ENCODE results near the gene TMEM131L. TPM values are rescaled to one million over a fixed set of nuclear protein-coding genes. Genes with fewer than 3 reads are reported as not detected.

The TMEM131L gene
- polyA plus RNA-seq, 1 donor (not counting 4 experiments of a cell fraction or from before 2014, with no cell fraction given): 10.3 TPM

DNA sequence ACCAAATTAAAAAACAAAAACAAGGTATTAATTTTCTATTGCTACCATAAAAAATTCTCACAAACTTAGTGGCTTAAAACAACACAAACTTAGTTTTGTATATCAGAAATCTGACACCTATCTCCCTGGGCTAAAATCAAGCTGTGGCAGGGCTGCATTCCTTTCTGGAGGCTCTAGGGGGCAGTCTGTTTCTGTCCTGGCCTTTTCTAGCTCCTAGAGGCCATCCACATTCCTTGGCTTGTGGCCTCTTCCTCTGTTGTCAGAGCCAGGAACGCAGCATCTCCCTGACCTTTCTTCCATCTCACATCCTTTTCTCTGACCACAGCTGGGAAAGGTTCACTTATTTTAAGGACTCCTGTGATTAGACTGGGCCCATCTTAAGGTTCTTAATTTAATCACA lies 179.0 kb downstream of the TMEM131L start:
- dilution Hi-C loops (cut with MboI; ENCODE audit: extremely low pct_ligation_motif_present, low sequenced_read_pairs): no loop called here

DNA sequence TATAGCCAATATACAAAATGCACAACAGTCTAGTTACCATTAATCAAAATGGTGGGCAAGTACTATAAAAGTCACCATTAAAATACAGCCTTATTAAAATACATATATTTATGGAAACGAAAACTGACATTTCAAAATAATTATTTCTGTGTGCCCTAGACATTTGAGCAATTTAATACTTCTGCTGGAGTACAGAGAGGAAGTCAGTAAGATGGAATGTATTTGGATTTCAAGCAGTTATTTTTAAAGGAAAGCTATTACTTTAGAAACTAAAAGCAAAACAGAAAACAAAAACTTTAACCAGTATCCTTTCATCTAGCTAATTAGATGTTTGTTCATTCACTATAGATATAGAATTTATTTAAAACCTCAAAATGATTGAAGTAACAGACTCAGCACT lies 180.1 kb downstream of the TMEM131L start:
- H3K9ac ChIP-seq (ENCODE audit: control insufficient read depth, extremely low read depth, insufficient read depth, low read length): no peak overlapping the region
- H3K4me3 ChIP-seq (ENCODE audit: control insufficient read depth in 2 of 3, extremely low read depth in 1 of 3, insufficient read depth in 2 of 3, low read depth in 1 of 3, low read length in 3 of 3): no peak overlapping the region
- H4K20me1 ChIP-seq (ENCODE audit: control insufficient read depth, extremely low read depth, insufficient read depth, low read length): no peaks in the 10 kb centered on the region
- H3K4me1 ChIP-seq (ENCODE audit: control insufficient read depth, extremely low read depth, insufficient read depth, low read length): peaks cover 3% of the 10 kb centered on the region
- no peak overlapping the region for H2AFZ ChIP-seq (ENCODE audit: control insufficient read depth, low read length)
- H3K4me2 ChIP-seq (ENCODE audit: control insufficient read depth, extremely low read depth, insufficient read depth, low read depth, low read length): no peak overlapping the region
- H3K9me1 ChIP-seq (ENCODE audit: control insufficient read depth, extremely low read depth, insufficient read depth, low read length): no peaks in the 10 kb centered on the region
- no peaks in the 10 kb centered on the region for H3K36me3 ChIP-seq (ENCODE audit: control insufficient read depth in 2 of 2, extremely low read depth in 1 of 2, insufficient read depth in 2 of 2, low read length in 2 of 2)
- no peak overlapping the region for H3K27ac ChIP-seq (ENCODE audit: control insufficient read depth, insufficient read depth, low read length)
- no peak for DNase-seq (ENCODE audit: low read depth, low spot score)
- peaks cover 2% of the 10 kb centered on the region for H3K9me3 ChIP-seq (ENCODE audit: control insufficient read depth, low read depth, low read length)
- FAIRE-seq: no peak
- TF ChIP-seq EZH2 (IDR thresholded peaks at IDR 0.05; ENCODE audit: low read length): no peak
- TF ChIP-seq, protein P1, sequence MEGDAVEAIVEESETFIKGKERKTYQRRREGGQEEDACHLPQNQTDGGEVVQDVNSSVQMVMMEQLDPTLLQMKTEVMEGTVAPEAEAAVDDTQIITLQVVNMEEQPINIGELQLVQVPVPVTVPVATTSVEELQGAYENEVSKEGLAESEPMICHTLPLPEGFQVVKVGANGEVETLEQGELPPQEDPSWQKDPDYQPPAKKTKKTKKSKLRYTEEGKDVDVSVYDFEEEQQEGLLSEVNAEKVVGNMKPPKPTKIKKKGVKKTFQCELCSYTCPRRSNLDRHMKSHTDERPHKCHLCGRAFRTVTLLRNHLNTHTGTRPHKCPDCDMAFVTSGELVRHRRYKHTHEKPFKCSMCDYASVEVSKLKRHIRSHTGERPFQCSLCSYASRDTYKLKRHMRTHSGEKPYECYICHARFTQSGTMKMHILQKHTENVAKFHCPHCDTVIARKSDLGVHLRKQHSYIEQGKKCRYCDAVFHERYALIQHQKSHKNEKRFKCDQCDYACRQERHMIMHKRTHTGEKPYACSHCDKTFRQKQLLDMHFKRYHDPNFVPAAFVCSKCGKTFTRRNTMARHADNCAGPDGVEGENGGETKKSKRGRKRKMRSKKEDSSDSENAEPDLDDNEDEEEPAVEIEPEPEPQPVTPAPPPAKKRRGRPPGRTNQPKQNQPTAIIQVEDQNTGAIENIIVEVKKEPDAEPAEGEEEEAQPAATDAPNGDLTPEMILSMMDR (optimal IDR thresholded peaks at IDR 0.05 in 1 of 3, IDR thresholded peaks at IDR 0.05 in 1 of 3, conservative IDR thresholded peaks at IDR 0.05 in 1 of 3; ENCODE audit: extremely low read depth in 1 of 3, insufficient read depth in 2 of 3, low read length in 3 of 3): no peak
- H3K79me2 ChIP-seq (ENCODE audit: control insufficient read depth, insufficient read depth, low read length): no peaks in the 10 kb centered on the region
- no peaks in the 10 kb centered on the region for H3K27me3 ChIP-seq (ENCODE audit: control insufficient read depth, extremely low read depth, insufficient read depth, low read length)
- dilution Hi-C loops (cut with MboI; ENCODE audit: extremely low pct_ligation_motif_present, low sequenced_read_pairs): no loop called here

More for the DNA sequence above, 179.0 kb downstream of the TMEM131L start:
- Histone ChIP-seq H3K9me1 (ENCODE audit: control insufficient read depth, extremely low read depth, insufficient read depth, low read length) (no peaks in the 10 kb centered on the region), H3K4me2 (ENCODE audit: control insufficient read depth, extremely low read depth, insufficient read depth, low read depth, low read length) (no peak overlapping the region), H3K4me1 (ENCODE audit: control insufficient read depth, extremely low read depth, insufficient read depth, low read length) (peaks cover 3% of the 10 kb centered on the region), H3K4me3 (ENCODE audit: control insufficient read depth in 2 of 3, extremely low read depth in 1 of 3, insufficient read depth in 2 of 3, low read depth in 1 of 3, low read length in 3 of 3) (no peak overlapping the region), H3K36me3 (ENCODE audit: control insufficient read depth in 2 of 2, extremely low read depth in 1 of 2, insufficient read depth in 2 of 2, low read length in 2 of 2) (no peaks in the 10 kb centered on the region), H3K9ac (ENCODE audit: control insufficient read depth, extremely low read depth, insufficient read depth, low read length) (no peak overlapping the region), H3K27ac (ENCODE audit: control insufficient read depth, insufficient read depth, low read length) (no peak overlapping the region), H3K79me2 (ENCODE audit: control insufficient read depth, insufficient read depth, low read length) (no peaks in the 10 kb centered on the region), H4K20me1 (ENCODE audit: control insufficient read depth, extremely low read depth, insufficient read depth, low read length) (no peaks in the 10 kb centered on the region), H3K9me3 (ENCODE audit: control insufficient read depth, low read depth, low read length) (peaks cover 2% of the 10 kb centered on the region), H3K27me3 (ENCODE audit: control insufficient read depth, extremely low read depth, insufficient read depth, low read length) (no peaks in the 10 kb centered on the region), H2AFZ (ENCODE audit: control insufficient read depth, low read length) (no peak overlapping the region)
- no peak for TF ChIP-seq EZH2 (IDR thresholded peaks at IDR 0.05; ENCODE audit: low read length)
- TF ChIP-seq, protein P1 (optimal IDR thresholded peaks at IDR 0.05 in 1 of 3, IDR thresholded peaks at IDR 0.05 in 1 of 3, conservative IDR thresholded peaks at IDR 0.05 in 1 of 3; ENCODE audit: extremely low read depth in 1 of 3, insufficient read depth in 2 of 3, low read length in 3 of 3): peak; percentile 9 to 32 (median 32)
- FAIRE-seq (no peak), DNase-seq (ENCODE audit: low read depth, low spot score) (no peak)

All from keratinocyte (primary cell).